Measurements from ENCODE around the gene NAA60.

The NAA60 gene

GRCh38 chr16:3528406-3528805 is 84.9 kb downstream of the NAA60 start:
- in situ Hi-C loops (cut with HindIII; ENCODE audit: low pct_unique_long_range_greater_than_20kb, low sequenced_read_pairs) = no loop called here
- DNase-seq (ENCODE audit: low read depth in 1 of 2, low spot score in 1 of 2) = no peak
- no peak for TF ChIP-seq JUND (IDR thresholded peaks at IDR 0.05; ENCODE audit: low read depth)

- no peak for DNase-seq (ENCODE audit: low read depth in 1 of 2, low spot score in 1 of 2)
- TF ChIP-seq JUND (IDR thresholded peaks at IDR 0.05; ENCODE audit: low read depth) = no peak
- in situ Hi-C loops (cut with HindIII; ENCODE audit: low pct_unique_long_range_greater_than_20kb, low sequenced_read_pairs) = no loop called here
These were observed 85.7 kb downstream of the NAA60 start for GRCh38 chr16:3529175-3529574.

DNA sequence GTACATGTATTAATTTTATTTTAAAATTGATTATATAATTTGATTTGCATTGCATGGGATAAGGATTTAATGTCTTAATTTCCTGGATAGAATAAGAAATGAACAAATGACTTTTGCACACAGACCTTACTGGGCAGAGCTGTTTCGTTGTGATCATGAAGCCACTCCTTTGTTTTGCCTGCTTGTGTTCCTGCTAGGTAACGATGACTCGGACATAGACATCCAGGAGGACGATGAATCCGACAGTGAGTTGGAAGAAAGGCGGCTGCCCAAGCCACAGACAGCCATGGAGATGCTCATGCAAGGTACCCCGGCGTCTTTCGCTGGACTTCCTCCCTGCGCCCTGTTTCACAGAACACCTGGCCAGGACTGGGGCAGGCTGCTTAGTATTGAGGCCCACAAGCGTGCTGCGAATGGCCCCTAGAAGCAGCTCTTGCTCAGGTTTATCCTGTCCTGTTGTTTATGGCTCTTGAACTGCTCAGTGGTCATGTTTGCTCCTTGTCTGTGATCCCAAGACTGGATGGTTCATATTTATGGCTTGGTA is 87.0 kb downstream of the NAA60 start:
- in situ Hi-C loops (cut with HindIII; ENCODE audit: low pct_unique_long_range_greater_than_20kb, low sequenced_read_pairs) = no loop called here
- TF ChIP-seq JUND (IDR thresholded peaks at IDR 0.05; ENCODE audit: low read depth) = no peak
- no peak for DNase-seq (ENCODE audit: low read depth in 1 of 2, low spot score in 1 of 2)

- no peak for TF ChIP-seq JUND (IDR thresholded peaks at IDR 0.05; ENCODE audit: low read depth)
- DNase-seq (ENCODE audit: low read depth in 1 of 2, low spot score in 1 of 2) = no peak
- in situ Hi-C loops (cut with HindIII; ENCODE audit: low pct_unique_long_range_greater_than_20kb, low sequenced_read_pairs) = no loop called here
These were observed 89.3 kb downstream of the NAA60 start for GRCh38 chr16:3532741-3533140.

- in situ Hi-C loops (cut with HindIII; ENCODE audit: low pct_unique_long_range_greater_than_20kb, low sequenced_read_pairs) = no loop called here
- TF ChIP-seq JUND (IDR thresholded peaks at IDR 0.05; ENCODE audit: low read depth) = no peak
- no peak for DNase-seq (ENCODE audit: low read depth in 1 of 2, low spot score in 1 of 2)
These were observed 90.6 kb downstream of the NAA60 start for GRCh38 chr16:3534126-3534525.

DNA sequence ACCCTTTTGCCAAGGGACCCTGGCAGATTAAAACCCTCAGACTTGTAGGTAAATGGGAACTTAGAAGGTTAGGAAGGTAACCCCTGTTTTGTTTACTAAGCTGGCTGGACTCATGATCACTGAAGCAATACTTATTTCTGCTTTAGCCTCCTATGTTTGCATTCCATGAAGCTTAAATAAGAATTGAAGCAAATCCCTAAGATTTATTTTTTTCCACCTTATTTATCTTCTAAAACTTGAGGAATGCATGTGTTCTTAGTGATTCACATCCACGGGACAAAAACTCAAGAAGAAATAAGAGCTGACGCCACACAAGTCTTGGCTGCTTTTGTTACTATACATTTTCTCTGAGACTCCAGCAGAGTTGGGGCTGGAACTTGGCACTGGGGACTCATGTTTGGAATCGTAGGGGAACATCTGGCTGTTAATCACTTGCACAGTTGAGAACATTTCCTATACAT is 92.8 kb downstream of the NAA60 start:
- in situ Hi-C loops (cut with HindIII; ENCODE audit: low pct_unique_long_range_greater_than_20kb, low sequenced_read_pairs) = no loop called here
- TF ChIP-seq JUND (IDR thresholded peaks at IDR 0.05; ENCODE audit: low read depth) = no peak
- DNase-seq (ENCODE audit: low read depth in 1 of 2, low spot score in 1 of 2) = no peak

All from T47D (cell line).